HG03520 (cell line): ENCODE measurements around the gene PPP1R13B.

ENCODE experiments used
- ATAC-seq: cut with Tn5 transposase; IDR thresholded peaks from one replicate; pipeline ENCODE4 v1.9.1; 2021; ENCODE audit warnings: mild to moderate bottlenecking, moderate library complexity; ENCODE audit not compliant: unreplicated experiment

The PPP1R13B gene

DNA sequence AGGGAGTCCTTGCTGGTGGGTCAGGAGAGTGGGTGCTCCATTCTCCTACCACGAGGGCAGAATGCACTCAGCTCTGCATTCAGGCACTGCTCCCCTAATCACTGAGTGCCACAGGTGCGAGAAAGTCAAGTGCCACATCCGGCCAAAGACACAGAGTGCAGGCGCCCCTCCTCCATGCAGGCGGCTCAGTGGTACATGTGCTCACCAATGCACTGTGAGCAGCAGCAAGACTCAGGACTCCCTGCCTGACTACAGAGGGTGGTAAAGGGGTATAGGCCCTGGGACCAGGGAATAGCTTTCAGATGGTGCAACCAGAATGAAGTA, 98.9 kb downstream of the PPP1R13B start:
- ATAC-seq = no peak

DNA sequence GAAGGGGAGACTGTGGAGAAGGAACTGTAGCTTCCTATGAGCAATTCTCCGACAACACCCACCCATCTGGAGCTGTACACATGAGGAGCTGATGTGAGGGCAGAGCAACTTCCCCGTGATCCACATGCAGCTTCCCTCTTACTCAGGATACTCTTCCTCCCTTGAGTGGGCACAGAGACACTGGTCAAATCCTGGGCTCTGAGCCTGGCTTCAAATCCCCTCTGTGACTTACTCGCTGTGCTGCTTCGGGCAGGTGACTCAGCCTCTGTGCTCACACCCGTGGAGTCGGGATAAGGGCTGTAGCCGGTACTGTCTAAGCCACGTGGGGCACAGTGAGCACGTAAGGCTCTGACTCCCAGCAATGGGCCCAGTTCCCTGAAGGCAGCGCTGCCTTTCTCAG, 100.7 kb downstream of the PPP1R13B start:
- no peak for ATAC-seq

DNA sequence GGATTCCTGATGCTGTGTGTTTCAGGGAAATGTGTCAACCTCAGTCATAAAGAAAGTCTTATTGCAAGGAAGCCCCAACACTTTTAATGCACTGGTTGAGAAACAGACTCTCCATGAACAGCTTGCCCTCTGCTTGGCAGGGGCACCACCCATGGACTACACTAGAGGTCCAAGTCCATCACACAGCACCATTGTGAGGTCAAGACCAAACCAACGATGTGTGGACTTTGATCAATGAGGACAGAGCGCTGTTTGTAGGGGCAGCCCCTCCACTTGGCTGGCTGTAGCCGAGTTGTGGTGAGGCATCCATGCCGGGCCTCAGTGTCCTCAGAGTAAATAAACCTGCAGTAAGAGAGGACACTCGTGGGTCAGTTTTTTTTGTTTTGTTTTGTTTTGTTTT, 102.0 kb downstream of the PPP1R13B start:
- no peak for ATAC-seq

DNA sequence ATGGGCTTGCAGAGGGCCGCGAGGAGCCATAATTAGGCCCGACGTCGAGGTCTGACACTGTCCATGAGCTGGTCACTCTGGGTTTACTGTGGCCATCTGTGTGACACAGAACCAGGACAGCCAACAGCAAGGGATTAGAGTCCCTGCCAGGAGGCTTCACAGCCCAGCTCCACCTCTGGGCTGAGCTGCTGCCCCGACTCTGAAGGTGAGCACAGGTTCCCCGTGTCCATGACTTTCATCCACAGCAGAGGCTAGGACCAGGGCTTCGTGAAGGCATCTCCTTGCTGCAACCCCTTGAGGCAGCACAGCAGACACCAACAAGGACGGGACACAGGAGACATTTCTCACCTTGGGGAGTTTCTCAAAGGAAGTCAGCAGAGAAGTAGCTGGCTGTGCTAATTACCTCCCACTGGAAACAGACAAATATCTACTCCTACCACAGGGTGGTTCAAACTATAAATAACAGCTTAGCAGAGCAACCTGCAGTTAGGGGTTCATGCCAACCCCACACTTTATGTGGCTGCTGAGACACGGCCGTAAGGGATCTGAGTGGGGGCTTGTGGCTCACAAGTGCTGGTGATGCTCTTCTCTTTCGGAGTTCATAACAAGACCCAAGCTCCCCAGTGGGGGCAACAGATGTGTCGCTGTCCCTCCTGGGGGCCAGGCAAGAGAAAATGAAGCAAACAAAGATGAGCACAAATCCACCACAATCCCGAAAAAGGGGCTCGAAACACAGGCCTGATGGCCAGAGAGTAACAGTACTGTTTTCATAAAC, 102.6 kb downstream of the PPP1R13B start:
- ATAC-seq = no peak

DNA sequence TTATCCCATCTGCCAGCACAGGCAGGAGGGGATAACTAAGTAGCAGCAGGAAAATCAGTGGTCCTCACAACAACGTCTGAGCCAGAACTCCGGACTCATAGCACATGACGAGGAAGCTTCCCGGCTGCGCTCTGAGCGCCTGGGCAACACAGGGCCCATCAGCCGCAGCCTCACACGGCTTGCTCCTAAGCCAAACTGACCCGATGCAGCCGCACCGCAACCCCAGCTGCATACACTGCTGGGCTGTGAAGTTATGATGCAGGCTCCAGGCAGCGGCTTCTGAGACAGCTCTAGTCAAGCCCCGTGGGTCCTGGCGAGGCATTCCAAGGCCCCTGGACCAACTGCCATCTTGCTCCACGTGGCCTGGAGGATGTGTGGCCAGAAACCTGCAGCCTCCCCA, 103.7 kb downstream of the PPP1R13B start:
- no peak for ATAC-seq

DNA sequence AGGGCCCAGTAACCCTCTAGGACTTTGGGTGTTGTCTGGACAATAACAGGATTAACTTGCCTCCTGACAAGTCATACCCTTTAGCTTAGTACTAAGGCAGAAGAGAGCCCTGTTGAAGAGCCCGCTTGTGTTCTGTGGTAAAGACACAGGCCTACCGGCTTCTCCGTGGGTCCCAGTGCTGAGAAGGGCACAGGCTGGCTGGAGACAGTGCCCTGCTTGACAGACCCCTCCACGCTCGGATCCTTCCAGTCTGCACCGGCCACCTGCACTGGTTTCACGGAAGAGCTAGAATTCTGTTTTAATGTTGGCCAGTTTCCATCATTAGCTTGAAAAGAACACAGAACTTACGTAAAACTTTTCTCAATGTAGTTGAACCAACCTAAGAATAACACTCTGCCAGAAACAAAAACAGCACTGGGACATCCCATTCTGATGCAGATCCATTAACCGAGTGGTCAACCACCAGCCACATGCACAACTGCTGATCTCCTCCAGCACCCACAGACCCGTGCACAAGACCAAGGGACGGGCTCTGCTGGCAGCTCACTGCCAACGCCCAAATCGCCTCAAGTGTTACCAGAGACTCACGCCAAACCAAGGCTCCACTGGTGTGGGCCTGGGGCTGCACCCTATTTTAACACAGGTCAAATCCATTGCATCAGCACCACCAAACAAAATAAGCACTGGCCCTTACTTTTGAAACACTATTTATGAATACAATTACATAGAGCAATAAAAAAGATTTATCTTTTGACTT, 104.7 kb downstream of the PPP1R13B start:
- no peak for ATAC-seq

DNA sequence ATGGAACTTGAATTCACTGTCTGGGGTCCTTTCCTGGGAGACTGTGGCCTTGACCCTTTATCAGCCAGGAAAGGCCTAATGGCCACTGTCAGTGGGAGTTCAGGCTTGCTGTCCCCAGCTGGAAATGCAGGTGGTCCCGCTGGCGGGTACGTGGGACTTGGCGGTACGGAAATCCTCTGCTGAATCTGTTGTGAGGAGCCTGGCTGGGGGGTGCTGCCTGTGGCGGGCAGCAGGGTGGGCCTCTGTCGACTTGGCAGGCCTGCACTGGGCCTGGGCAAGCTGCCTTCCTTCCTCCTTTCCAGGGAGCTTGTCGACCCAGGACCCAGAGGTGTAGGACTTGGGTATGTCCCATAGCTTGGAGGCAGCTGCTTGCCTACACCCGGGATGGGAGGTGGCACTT, 105.5 kb downstream of the PPP1R13B start:
- no peak for ATAC-seq

DNA sequence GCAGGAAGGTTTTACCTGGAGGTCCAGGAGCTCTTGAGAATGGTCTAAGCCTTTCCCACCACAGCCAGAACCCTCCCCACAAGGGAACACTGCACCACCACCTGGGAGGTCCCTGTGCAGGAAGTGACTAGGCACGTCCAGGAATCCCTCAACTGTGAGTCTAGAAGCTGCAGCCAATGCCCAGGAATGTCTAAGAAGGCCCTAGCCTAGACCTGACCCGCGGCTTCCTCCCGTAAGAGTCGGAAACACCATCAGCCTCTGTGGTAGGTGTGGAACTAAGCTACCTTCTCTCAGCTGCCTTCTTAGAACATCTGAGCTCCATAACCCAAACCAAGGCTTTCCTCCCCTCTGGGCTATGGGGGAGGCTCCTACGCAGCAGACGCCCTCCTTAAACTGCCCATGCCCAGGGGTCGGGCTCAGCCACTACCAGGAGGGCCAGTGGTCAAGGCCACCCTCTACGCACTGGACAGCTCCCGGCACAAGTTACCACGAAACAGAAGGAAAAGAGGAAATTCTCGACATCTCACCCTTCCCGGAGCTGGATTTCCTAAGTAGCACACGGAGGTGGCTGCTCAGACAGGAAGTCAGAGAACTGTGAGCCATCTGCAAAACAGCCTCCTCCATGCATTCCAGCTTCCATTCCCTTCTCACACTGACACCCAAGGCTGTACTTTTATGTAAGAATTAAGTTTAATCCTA, 106.2 kb downstream of the PPP1R13B start:
- ATAC-seq = no peak

DNA sequence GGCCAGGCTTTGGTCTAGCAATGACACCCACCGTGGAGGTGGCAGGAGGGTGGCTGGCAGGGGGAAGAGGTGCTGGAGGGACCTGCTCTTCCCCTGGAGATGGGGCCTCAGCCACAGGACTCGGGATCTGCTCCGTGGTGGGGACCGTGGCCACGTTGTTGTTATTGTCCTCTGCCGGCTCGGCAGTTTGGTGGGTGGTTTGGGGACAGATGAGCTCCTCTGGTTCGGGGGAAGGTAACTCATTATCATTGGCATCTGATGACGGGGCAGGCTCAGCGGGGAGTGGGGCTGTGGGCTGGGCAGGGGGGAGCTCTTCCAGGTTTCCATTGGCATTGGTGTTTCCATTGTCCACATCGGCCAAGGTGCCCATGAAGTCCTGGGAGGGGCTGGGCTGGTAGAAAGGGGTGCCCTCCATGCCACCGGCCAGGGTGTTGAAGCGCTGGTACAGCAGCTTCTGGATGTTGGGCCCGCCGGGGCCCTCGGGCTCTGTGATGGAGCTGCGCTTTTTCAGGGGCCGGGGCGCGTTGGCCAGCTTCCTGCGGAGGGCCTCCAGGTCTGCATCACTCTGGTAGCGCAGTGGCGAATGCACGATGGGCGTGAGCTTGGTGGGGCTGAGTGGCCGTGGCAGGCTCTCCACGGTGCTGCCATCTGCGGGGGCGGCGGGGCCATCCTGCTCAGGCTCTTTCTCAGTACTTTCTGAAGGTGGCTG, 107.4 kb downstream of the PPP1R13B start:
- no peak for ATAC-seq

DNA sequence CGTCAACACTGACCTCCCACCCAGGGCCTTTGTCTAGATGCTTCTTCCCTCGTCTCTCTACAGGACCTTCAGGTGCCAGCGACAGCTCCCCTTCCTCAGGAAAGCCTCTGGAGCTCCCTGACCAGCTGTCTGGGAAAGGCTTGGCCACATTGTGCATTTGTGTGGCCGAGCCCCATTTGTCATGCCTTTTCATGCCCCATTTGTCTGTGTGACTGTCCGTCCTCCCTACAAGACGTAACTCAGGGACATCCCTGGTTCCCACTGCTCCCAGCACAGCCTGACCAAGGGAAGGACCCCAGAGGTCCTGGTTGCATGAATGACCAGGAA, 107.9 kb downstream of the PPP1R13B start:
- ATAC-seq = no peak

DNA sequence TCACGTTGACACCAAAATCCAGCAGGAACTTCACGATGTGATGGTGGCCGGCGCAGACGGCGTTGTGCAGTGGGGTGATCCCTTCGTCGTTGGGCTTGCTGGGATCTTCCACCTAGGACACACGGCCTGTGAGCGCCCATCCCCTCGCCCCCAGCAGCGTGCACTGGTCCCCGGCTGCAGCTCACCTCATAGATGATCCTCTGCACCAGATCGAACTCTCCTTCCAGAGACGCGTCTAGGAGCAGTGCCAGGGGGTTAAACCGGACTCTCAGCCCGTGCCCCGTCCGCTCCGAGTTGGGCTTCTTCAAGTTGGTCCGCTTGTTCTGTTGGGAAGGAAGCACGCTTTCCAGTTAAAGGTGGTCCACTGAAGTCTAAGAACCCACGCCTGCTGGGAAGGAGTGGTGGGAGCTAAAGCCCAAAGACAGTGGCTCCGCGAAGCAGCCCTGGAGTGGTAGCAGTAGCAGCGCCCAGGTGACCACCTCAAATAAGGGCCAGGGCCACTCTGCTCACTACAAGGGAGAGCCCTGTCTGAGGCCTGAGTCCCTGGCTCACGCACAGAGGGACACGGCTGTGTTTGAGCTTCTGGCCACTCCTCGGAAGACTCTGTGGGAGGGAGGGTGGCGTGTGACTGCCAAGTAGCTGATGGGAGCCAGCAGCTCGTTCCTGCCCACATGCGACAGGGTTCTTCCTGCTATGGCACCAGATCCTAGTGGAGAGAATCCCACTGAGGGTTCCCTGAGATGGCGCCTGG, 108.5 kb downstream of the PPP1R13B start:
- ATAC-seq = no peak

DNA sequence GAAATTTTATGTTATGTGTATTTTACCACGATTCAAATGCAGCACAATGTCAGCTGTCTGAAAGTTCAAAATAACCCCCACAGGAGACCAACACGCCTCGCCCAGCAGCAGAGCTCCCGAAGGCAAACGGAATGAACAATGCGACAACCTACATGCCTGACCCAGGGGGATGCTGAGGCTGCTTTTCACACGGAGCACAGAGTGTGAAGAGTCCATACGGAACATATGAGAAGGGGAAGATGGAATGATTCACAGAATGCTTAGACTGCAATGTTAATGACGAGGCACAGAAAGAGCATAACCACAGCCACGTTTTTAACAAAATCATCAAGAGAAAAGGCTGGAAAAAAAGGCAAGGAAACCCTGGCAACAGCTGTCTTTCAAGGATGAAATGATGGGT, 109.2 kb downstream of the PPP1R13B start:
- ATAC-seq = no peak

DNA sequence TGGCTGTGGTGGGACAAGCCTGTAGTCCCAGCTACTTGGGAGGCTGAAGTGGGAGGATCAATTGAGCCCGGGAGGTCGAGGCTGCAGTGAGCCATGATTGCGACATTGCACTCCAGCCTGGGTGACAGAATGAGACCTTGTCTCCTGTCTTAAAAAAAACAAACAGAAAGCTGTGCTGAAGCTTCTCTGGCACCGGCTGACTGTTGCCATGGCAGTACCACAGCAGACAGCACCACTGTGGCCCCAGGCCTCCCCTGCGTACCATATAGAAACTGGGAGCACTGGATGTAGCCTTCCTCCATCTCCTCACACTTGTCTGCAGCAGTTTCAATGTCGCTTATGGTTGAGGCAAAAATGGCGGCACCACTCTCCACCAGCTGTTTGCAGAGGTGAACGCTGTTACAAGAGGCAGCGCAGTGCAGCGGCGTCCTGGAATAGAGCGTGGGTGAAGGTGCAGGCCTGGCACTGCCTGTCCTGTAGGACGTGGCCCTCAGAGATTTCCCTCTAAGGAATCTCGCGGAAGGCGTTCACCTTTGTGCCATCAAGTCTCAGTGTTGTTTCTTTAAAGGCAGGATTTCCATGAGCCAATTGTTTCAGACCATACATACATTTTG, 109.8 kb downstream of the PPP1R13B start:
- ATAC-seq = no peak

DNA sequence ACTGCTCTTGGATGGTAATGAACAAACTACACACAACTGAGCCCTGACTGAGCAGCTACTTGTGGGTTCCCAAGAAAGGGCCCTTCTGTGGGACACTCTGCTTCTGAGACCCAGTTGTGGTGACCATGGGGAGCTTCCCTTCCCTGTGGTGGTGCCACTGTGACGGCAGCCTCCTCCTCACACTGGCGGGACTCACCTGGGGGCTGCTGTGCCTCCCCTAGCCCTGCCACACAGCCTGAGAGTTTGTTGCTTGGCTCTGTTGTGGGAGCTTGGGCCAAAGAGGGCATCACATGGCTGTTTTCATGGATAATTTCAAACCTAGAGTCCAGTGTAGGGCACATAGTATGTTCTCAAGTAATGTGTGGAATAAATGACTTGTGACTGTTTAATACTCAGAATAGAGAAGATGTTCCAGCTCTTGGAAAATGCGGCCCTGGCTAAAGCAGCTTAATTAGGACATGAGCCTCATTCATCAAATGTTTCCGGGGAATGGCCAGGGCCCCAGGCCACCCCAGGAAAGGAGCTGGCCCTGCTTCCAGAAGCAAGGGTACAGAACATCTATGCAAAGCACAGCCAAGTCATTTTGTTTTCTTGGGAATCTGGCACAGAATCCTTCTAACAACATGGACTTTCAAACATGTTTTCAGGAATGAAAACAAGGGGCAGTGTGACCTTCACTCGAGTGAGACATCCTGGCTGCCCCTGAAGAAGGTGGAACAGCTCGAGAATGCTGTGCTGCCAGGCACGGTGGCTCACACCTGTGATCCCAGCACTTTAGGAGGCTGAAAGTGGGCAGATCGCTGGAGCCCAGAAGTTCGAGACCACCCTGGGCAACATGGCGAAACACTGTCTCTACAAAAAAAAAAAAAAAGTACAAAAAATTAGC, 110.6 kb downstream of the PPP1R13B start:
- ATAC-seq = no peak

DNA sequence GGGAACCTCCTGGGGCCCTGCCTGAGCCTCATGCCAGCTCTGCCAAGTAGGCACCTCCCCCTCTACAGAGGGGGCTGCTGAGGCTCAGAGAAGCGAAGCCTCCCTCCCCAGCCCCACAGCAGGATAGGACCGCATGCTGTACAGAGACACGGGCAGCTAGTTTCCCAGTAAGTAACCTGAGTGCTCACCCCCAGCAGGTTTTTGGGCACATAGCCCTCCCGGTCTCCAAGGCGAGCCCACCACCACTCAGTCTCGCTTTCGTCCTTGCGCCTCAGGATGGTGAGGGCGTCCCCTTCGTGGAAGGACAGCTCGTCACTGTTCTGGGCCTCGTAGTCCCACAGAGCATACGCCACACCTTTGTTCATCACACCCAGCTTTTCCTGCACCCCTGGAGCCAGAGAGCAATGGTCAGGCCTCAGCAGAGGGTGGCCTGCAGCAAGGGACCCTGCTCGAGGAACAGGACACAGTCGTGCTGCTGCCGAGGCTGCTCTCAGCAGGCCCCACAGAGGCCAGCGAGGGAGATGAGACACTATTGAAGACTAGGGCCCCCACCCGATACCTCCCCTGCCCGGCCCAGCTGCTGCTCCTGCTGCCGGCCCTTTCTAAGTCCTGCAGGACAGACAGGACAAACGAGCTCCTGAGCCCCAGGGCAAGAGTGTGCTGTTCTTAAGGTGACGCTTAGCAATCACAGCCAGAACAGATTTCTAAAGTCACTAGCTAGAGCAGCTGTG, 111.4 kb downstream of the PPP1R13B start:
- ATAC-seq = no peak

DNA sequence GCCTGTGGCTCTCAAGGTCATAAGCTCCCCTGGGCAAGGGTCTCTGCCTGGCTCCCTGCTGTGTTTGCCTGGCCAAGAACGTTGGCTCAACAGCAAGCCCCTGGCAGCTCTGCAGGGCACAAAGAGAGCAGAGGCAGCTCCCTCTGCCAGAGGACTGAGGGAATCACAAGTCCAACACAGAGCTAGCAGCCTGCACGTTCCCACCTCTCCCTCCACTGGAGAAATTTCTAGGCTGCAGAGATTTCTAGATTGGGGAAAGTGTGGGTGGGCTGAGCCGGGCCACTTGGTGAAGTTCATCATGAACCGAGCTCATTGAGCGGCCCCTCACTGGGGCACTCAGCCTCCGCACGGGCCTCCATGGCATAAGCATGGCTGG, 111.9 kb downstream of the PPP1R13B start:
- ATAC-seq = no peak

DNA sequence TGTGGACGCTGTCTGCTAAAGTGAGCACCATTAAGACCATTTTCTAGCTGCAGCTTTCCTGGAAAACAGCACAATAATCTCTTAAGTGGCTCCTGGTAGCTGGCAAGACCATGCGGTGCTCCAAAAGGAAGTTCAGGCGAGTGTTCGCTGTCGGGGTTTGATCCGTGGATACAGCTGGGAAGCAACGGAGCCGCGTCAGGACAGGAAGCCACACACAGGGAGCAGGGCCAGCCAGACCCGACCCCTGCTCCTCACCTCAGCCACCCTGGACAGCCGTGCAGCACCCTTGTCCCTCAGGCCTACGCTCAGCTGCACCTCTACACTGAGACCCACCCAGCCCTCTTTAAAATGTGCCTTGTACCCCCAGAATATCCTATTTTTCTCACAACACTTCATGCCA, 112.4 kb downstream of the PPP1R13B start:
- no peak for ATAC-seq

DNA sequence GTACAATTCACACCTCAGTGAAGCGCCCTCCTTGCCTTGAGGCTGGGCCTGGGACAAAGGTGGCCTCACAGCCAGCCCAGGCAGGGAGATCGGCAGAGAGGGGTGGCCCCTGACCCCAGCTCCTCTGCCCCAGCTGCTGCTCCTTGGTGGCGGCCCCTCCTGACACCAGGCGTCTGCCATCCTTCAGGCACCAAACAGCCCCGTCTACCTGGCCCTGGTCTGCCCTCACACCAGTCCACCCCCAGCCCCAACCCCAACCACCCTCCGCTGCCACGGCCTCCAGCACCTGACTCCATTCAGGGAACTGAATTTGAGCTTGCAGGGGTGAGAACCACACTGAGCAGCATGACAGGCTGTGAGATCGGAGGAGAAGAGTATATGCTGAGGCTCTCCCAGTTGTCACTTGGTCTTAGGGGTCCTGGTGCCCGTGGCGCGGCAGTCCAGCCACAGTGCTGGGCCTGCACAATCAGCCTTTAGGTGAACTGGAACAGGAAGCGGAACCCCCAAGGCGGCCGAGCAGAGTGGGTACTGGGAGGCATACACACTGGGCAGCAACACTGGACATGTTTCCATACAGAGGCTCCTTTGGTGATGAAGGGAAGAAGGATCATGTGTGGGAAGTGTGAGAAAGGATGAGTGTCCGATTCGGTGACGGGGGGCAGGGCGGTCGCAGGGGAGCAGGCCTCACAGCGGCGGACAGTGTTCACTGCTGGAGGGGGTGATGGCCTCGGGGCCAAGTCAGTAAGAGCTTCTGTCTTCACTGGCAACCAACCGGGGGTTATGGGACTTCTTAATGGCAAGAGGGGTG, 113.1 kb downstream of the PPP1R13B start:
- ATAC-seq = no peak
